ENCODE results near the gene RAB28.
A peak's percentile ranks its signal among the peaks of the same experiment; 100 is the strongest.

RAB28 gene

GRCh38 chr4:13504374-13504773 lies 20.2 kb upstream of the RAB28 start:
- DNase-seq: no peak

GRCh38 chr4:13498469-13498868 lies 14.3 kb upstream of the RAB28 start:
- DNase-seq: no peak

- DNase-seq: no peak
Observed at GRCh38 chr4:13496605-13497004, 12.5 kb upstream of the RAB28 start.

GRCh38 chr4:13495753-13496152 lies 11.6 kb upstream of the RAB28 start:
- DNase-seq: no peak

GRCh38 chr4:13493793-13494192 lies 9.7 kb upstream of the RAB28 start:
- DNase-seq: no peak

GRCh38 chr4:13492747-13493146 lies 8.6 kb upstream of the RAB28 start:
- DNase-seq: no peak

- DNase-seq: no peak
Observed at GRCh38 chr4:13484749-13485221, 645 bp upstream of the RAB28 start.

- DNase-seq: no peak
Observed at GRCh38 chr4:13483768-13484121, 395 bp downstream of the RAB28 start.

GRCh38 chr4:13483136-13483767 lies 888 bp downstream of the RAB28 start:
- DNase-seq: peak; percentile 30

- DNase-seq: no peak
Observed at GRCh38 chr4:13481569-13481968, 2.6 kb downstream of the RAB28 start.

- no peak for DNase-seq
Observed at GRCh38 chr4:13478707-13479106, 5.4 kb downstream of the RAB28 start.

GRCh38 chr4:13478131-13478530 lies 6.0 kb downstream of the RAB28 start:
- DNase-seq: no peak

- DNase-seq: no peak
Observed at GRCh38 chr4:13476915-13477314, 7.2 kb downstream of the RAB28 start.

- DNase-seq: no peak
Observed at GRCh38 chr4:13476152-13476551, 8.0 kb downstream of the RAB28 start.

GRCh38 chr4:13471400-13471799 lies 12.7 kb downstream of the RAB28 start:
- DNase-seq: no peak

GRCh38 chr4:13470379-13470778 lies 13.8 kb downstream of the RAB28 start:
- no peak for DNase-seq

- DNase-seq: no peak
Observed at GRCh38 chr4:13464973-13465372, 19.2 kb downstream of the RAB28 start.

- no peak for DNase-seq
Observed at GRCh38 chr4:13464543-13464942, 19.6 kb downstream of the RAB28 start.

- no peak for DNase-seq
Observed at GRCh38 chr4:13461191-13461905, 22.8 kb downstream of the RAB28 start.

- no peak for DNase-seq
Observed at GRCh38 chr4:13455411-13455810, 28.7 kb downstream of the RAB28 start.

GRCh38 chr4:13454786-13455185 lies 29.4 kb downstream of the RAB28 start:
- no peak for DNase-seq

GRCh38 chr4:13452927-13453579 lies 31.1 kb downstream of the RAB28 start:
- DNase-seq: no peak

GRCh38 chr4:13449590-13449989 lies 34.5 kb downstream of the RAB28 start:
- DNase-seq: no peak
